ENCODE measurements around the gene FBXO8.
"Not testable (repeated sequence)": the region's sequence is repeated elsewhere in the genome, so short reads cannot be mapped to it uniquely, and the experiment has no call there.

The FBXO8 gene

DNA sequence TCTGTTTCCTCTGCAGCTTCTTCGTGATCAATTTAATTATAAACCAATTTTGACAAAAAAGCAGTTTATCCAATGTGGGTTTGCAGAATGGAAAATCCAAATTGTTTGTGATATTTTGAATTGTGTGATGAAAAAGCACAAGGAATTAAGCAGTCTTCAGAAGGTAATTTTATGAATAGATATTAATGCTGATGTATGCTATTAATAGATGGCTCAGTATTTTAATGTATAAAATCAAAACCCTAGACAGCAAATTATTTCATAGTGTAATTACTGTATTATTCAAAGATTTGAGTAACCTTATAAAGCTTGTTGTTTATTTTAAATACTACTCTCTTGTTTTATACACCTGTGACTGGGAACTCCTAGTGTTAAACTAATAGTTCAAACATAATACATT is 20.2 kb upstream of the FBXO8 start:
- Histone ChIP-seq H3K79me2 (ENCODE audit: insufficient read depth, low read length) (0 out of 2 replicates have a peak, but pooled peaks cover 1% of the 10 kb centered on the region), H3F3A (ENCODE audit: low read depth) (no peaks in the 10 kb centered on the region), H3K4me3 (ENCODE audit: low read length, poor library complexity, severe bottlenecking) (no peak overlapping the region), H3K4me2 (ENCODE audit: low read depth, low read length, poor library complexity, severe bottlenecking) (no peak overlapping the region), H3K9me3 (ENCODE audit: insufficient read depth, low read depth, low read length) (no peaks in the 10 kb centered on the region), H3K9ac (ENCODE audit: low read depth, low read length, poor library complexity, severe bottlenecking) (no peak overlapping the region), H4K20me1 (ENCODE audit: insufficient read depth, low read length, poor library complexity, severe bottlenecking) (no peaks in the 10 kb centered on the region), H2AFZ (ENCODE audit: low read length) (no peak overlapping the region), H3K9me2 (replicated peaks; ENCODE audit: low read depth, low read length) (no peaks in the 10 kb centered on the region), H3K27me3 (ENCODE audit: insufficient read depth, low read length, poor library complexity, severe bottlenecking) (no peaks in the 10 kb centered on the region), H3K36me3 (ENCODE audit: insufficient read depth, low read length) (peaks cover 75% of the 10 kb centered on the region), H3K4me1 (ENCODE audit: insufficient read depth, low read length, poor library complexity, severe bottlenecking) (no peaks in the 10 kb centered on the region)
- TF ChIP-seq, protein P1, sequence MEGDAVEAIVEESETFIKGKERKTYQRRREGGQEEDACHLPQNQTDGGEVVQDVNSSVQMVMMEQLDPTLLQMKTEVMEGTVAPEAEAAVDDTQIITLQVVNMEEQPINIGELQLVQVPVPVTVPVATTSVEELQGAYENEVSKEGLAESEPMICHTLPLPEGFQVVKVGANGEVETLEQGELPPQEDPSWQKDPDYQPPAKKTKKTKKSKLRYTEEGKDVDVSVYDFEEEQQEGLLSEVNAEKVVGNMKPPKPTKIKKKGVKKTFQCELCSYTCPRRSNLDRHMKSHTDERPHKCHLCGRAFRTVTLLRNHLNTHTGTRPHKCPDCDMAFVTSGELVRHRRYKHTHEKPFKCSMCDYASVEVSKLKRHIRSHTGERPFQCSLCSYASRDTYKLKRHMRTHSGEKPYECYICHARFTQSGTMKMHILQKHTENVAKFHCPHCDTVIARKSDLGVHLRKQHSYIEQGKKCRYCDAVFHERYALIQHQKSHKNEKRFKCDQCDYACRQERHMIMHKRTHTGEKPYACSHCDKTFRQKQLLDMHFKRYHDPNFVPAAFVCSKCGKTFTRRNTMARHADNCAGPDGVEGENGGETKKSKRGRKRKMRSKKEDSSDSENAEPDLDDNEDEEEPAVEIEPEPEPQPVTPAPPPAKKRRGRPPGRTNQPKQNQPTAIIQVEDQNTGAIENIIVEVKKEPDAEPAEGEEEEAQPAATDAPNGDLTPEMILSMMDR (conservative IDR thresholded peaks at IDR 0.05; ENCODE audit: low read length), result no peak
- no peak for TF ChIP-seq EZH2phosphoT487 (IDR thresholded peaks at IDR 0.05; ENCODE audit: borderline replicate concordance)

GRCh38 chr4:174295142-174295541 is 11.7 kb upstream of the FBXO8 start:
- peaks cover 32% of the 10 kb centered on the region for H3K36me3 ChIP-seq (ENCODE audit: insufficient read depth, low read length)
- H3K9me2 ChIP-seq (replicated peaks; ENCODE audit: low read depth, low read length); H3K27me3 ChIP-seq (ENCODE audit: insufficient read depth, low read length, poor library complexity, severe bottlenecking); H3K9ac ChIP-seq (ENCODE audit: low read depth, low read length, poor library complexity, severe bottlenecking); H3F3A ChIP-seq (ENCODE audit: low read depth); H4K20me1 ChIP-seq (ENCODE audit: insufficient read depth, low read length, poor library complexity, severe bottlenecking); H2AFZ ChIP-seq (ENCODE audit: low read length); H3K4me2 ChIP-seq (ENCODE audit: low read depth, low read length, poor library complexity, severe bottlenecking); H3K4me3 ChIP-seq (ENCODE audit: low read length, poor library complexity, severe bottlenecking); H3K4me1 ChIP-seq (ENCODE audit: insufficient read depth, low read length, poor library complexity, severe bottlenecking): not testable (repeated sequence)
- peaks cover 55% of the 10 kb centered on the region for H3K79me2 ChIP-seq (ENCODE audit: insufficient read depth, low read length)
- H3K9me3 ChIP-seq (ENCODE audit: insufficient read depth, low read depth, low read length), result peaks cover 24% of the 10 kb centered on the region

GRCh38 chr4:174294641-174295040 is 11.2 kb upstream of the FBXO8 start:
- H2AFZ ChIP-seq (ENCODE audit: low read length); H3K9me2 ChIP-seq (replicated peaks; ENCODE audit: low read depth, low read length); H4K20me1 ChIP-seq (ENCODE audit: insufficient read depth, low read length, poor library complexity, severe bottlenecking); H3K4me3 ChIP-seq (ENCODE audit: low read length, poor library complexity, severe bottlenecking); H3K27me3 ChIP-seq (ENCODE audit: insufficient read depth, low read length, poor library complexity, severe bottlenecking); H3F3A ChIP-seq (ENCODE audit: low read depth); H3K9ac ChIP-seq (ENCODE audit: low read depth, low read length, poor library complexity, severe bottlenecking); H3K4me1 ChIP-seq (ENCODE audit: insufficient read depth, low read length, poor library complexity, severe bottlenecking); H3K4me2 ChIP-seq (ENCODE audit: low read depth, low read length, poor library complexity, severe bottlenecking): not testable (repeated sequence)
- Histone ChIP-seq H3K79me2 (ENCODE audit: insufficient read depth, low read length) (peaks cover 60% of the 10 kb centered on the region), H3K9me3 (ENCODE audit: insufficient read depth, low read depth, low read length) (peaks cover 24% of the 10 kb centered on the region), H3K36me3 (ENCODE audit: insufficient read depth, low read length) (peaks cover 27% of the 10 kb centered on the region)

- H4K20me1 ChIP-seq (ENCODE audit: insufficient read depth, low read length, poor library complexity, severe bottlenecking), result peaks cover 7% of the 10 kb centered on the region
- no peaks in the 10 kb centered on the region for H3F3A ChIP-seq (ENCODE audit: low read depth)
- peaks cover 4% of the 10 kb centered on the region for H3K27me3 ChIP-seq (ENCODE audit: insufficient read depth, low read length, poor library complexity, severe bottlenecking)
- H3K9ac ChIP-seq (ENCODE audit: low read depth, low read length, poor library complexity, severe bottlenecking), result no peak overlapping the region
- H3K9me3 ChIP-seq (ENCODE audit: insufficient read depth, low read depth, low read length), result peaks cover 24% of the 10 kb centered on the region
- H3K4me3 ChIP-seq (ENCODE audit: low read length, poor library complexity, severe bottlenecking), result no peak overlapping the region
- H3K4me2 ChIP-seq (ENCODE audit: low read depth, low read length, poor library complexity, severe bottlenecking), result no peak overlapping the region
- peaks cover 11% of the 10 kb centered on the region for H3K4me1 ChIP-seq (ENCODE audit: insufficient read depth, low read length, poor library complexity, severe bottlenecking)
- H3K9me2 ChIP-seq (replicated peaks; ENCODE audit: low read depth, low read length), result no peaks in the 10 kb centered on the region
- H3K36me3 ChIP-seq (ENCODE audit: insufficient read depth, low read length), result peaks cover 18% of the 10 kb centered on the region
- TF ChIP-seq, protein P1 (conservative IDR thresholded peaks at IDR 0.05; ENCODE audit: low read length), result no peak
- no peak for TF ChIP-seq EZH2phosphoT487 (IDR thresholded peaks at IDR 0.05; ENCODE audit: borderline replicate concordance)
- no peak overlapping the region for H2AFZ ChIP-seq (ENCODE audit: low read length)
- H3K79me2 ChIP-seq (ENCODE audit: insufficient read depth, low read length), result peaks cover 72% of the 10 kb centered on the region
Observed at GRCh38 chr4:174292473-174292872, 9.0 kb upstream of the FBXO8 start.
